Calu3 (cell line): ENCODE data around the gene GPATCH4. TPM values are rescaled to one million over a fixed set of nuclear protein-coding genes. Genes with fewer than 3 reads are reported as not detected.

Source experiments
- BruUV-seq: library from RNA; stranded (reverse); fragments of 400-500 nt; replicated peaks from 2 replicates; lab custom pipeline; 2021; lab: Mats Ljungman, UMichigan
- CTCF ChIA-PET: fragments of 300-600 bp; sonication (Branson Sonifier 250); formaldehyde crosslinking; loops from one replicate; lab custom pipeline; 2022; ENCODE audit warnings: antibody characterized with exemption; lab: Charles Lee
- DNase-seq: peaks from one replicate; pipeline ENCODE4 v3.0.0; 2022
- H3K27ac Mint-ChIP-seq: one replicate; pipeline ENCODE4 v1.8.0; 2022; ENCODE audit warnings: mixed read lengths; ENCODE audit not compliant: unreplicated experiment
- H3K27me3 Mint-ChIP-seq: one replicate; pipeline ENCODE4 v1.8.0; 2022; ENCODE audit warnings: mixed read lengths; ENCODE audit not compliant: unreplicated experiment
- H3K36me3 Mint-ChIP-seq: one replicate; pipeline ENCODE4 v1.8.0; 2022; ENCODE audit warnings: mild to moderate bottlenecking, moderate library complexity, mixed read lengths; ENCODE audit not compliant: insufficient read depth, unreplicated experiment
- H3K4me1 Mint-ChIP-seq: one replicate; pipeline ENCODE4 v1.8.0; 2022; ENCODE audit warnings: mild to moderate bottlenecking, low read depth, mixed read lengths; ENCODE audit not compliant: unreplicated experiment
- H3K4me3 Mint-ChIP-seq: one replicate; pipeline ENCODE4 v1.8.0; 2022; ENCODE audit warnings: mild to moderate bottlenecking, low read depth, moderate library complexity, mixed read lengths; ENCODE audit not compliant: unreplicated experiment
- H3K9me3 Mint-ChIP-seq: one replicate; pipeline ENCODE4 v1.8.0; 2022; ENCODE audit warnings: low read depth, mixed read lengths; ENCODE audit not compliant: unreplicated experiment
- CTCF ChIP-seq: fragments of 200-600 bp; IDR thresholded peaks from one replicate; pipeline ENCODE4 v1.8.0; 2022; ENCODE audit warnings: antibody characterized with exemption; ENCODE audit not compliant: unreplicated experiment
- intact Hi-C: fragments of 100-400 bp; cut with micrococcal nuclease; formaldehyde crosslinking; loops from one replicate; pipeline ENCODE4 v1.10.0; 2022; ENCODE audit not compliant: unreplicated experiment
- total RNA-seq: library from RNA; stranded (reverse); gene quantifications from 2 replicates; pipeline ENCODE4 v1.2.3, GENCODE V29; 2022

Gene GPATCH4
- total RNA-seq, 1 experiment from 2014 or later: 52.4 TPM

GRCh38 chr1:156602557-156602993 is 1.3 kb upstream of the GPATCH4 start:
- CTCF ChIA-PET: interaction anchor here (1.5 kb wide), 1 partner anchor 21 kb away, joined by 3 read pairs; no protein-coding TSS in a partner anchor
- peak overlapping the region; percentile 28 for H3K27ac Mint-ChIP-seq
- no peaks in the 10 kb centered on the region for H3K9me3 Mint-ChIP-seq
- H3K27me3 Mint-ChIP-seq: no peaks in the 10 kb centered on the region
- peaks cover 8% of the 10 kb centered on the region for H3K4me1 Mint-ChIP-seq
- intact Hi-C loops: no loop called here
- DNase-seq: no peak
- H3K4me3 Mint-ChIP-seq: peak overlapping the region; percentile 80
- BruUV-seq: no TSS peak
- peak; percentile 40 for TF ChIP-seq CTCF
- H3K36me3 Mint-ChIP-seq: peaks cover 27% of the 10 kb centered on the region

- Mint-ChIP-seq H3K4me3 (peak overlapping the region; percentile 80), H3K27ac (peak overlapping the region; percentile 84), H3K9me3 (no peaks in the 10 kb centered on the region), H3K4me1 (peaks cover 8% of the 10 kb centered on the region), H3K36me3 (peaks cover 30% of the 10 kb centered on the region), H3K27me3 (no peaks in the 10 kb centered on the region)
- TF ChIP-seq CTCF: no peak
- DNase-seq: no peak
- intact Hi-C loops: loop anchor here (2.0 kb wide), 1 partner anchor 145 kb away; no protein-coding TSS in a partner anchor
- BruUV-seq: no TSS peak
- CTCF ChIA-PET: interaction anchor here (0.6 to 1.5 kb wide), 3 partner anchors 10 to 21 kb away, joined by 3 to 10 read pairs (median 3); partner anchors contain the start of gene NAXE
Observed at GRCh38 chr1:156601892-156602291, 613 bp upstream of the GPATCH4 start.

- TF ChIP-seq CTCF: no peak
- peak overlapping the region; percentile 84 for H3K27ac Mint-ChIP-seq
- H3K4me3 Mint-ChIP-seq: peak overlapping the region; percentile 80
- no peaks in the 10 kb centered on the region for H3K9me3 Mint-ChIP-seq
- no peak for DNase-seq
- intact Hi-C loops: loop anchor here (2.0 kb wide), 1 partner anchor 144 kb away; no protein-coding TSS in a partner anchor
- no peaks in the 10 kb centered on the region for H3K27me3 Mint-ChIP-seq
- peaks cover 38% of the 10 kb centered on the region for H3K36me3 Mint-ChIP-seq
- TSS peak; percentile 67 for BruUV-seq
- H3K4me1 Mint-ChIP-seq: peaks cover 8% of the 10 kb centered on the region
- CTCF ChIA-PET: interaction anchor here (1.1 kb wide), 1 partner anchor 14 kb away, joined by 3 read pairs; no protein-coding TSS in a partner anchor
Observed at GRCh38 chr1:156600733-156601121, 552 bp downstream of the GPATCH4 start.

- TF ChIP-seq CTCF: no peak
- DNase-seq: no peak
- CTCF ChIA-PET: interaction anchor here (0.6 kb wide), 1 partner anchor 8 kb away, joined by 3 read pairs; the partner anchor contains the start of gene NAXE
- Mint-ChIP-seq H3K27ac (no peak overlapping the region), H3K4me1 (peaks cover 14% of the 10 kb centered on the region), H3K36me3 (peaks cover 43% of the 10 kb centered on the region), H3K9me3 (no peaks in the 10 kb centered on the region), H3K4me3 (no peak overlapping the region), H3K27me3 (no peaks in the 10 kb centered on the region)
- intact Hi-C loops: loop anchor here (2.0 kb wide), 1 partner anchor 143 kb away; no protein-coding TSS in a partner anchor
- BruUV-seq: no TSS peak
Observed at GRCh38 chr1:156599811-156600210, 1.5 kb downstream of the GPATCH4 start.
